HL-60 (cell line): ENCODE data around the gene DCP2.

Experiments
- CTCF ChIP-seq: IDR thresholded peaks from one replicate; pipeline ENCODE4 v1.5.1; 2011; ENCODE audit warnings: low read length, control low read depth, inconsistent platforms; ENCODE audit not compliant: insufficient read depth
- GABPA ChIP-seq: IDR thresholded peaks from 2 replicates; pipeline ENCODE4 v1.6.1; 2012; ENCODE audit warnings: low read depth
- POLR2AphosphoS5 ChIP-seq: IDR thresholded peaks from 2 replicates; pipeline ENCODE4 v1.6.1; 2012; ENCODE audit warnings: low read depth

DNA sequence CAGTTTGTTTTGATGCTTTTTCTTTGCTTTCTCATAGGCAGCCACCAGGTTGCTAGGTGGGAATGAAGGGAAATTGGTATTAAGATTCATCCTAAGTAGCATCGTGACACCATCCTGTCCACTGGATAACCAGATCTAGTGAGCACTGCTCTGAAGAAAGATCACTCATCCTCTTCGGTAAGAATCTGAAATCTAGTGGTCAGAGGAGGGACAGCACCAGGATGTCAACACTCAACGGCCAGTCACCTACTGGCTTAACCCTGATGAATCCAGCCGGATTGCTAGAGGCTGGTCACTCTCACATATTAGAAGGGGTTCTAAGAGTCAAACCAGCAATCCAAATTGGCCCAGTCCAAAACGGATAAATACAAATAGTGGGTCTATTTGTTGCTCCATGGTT, 50.8 kb downstream of the DCP2 start:
- TF ChIP-seq CTCF, result no peak
- no peak for TF ChIP-seq GABPA
- no peak for TF ChIP-seq POLR2AphosphoS5
